Measurements from ENCODE around the gene H1-8.
"Not testable (repeated sequence)": the region's sequence is repeated elsewhere in the genome, so short reads cannot be mapped to it uniquely, and the experiment has no call there.

Gene H1-8

DNA sequence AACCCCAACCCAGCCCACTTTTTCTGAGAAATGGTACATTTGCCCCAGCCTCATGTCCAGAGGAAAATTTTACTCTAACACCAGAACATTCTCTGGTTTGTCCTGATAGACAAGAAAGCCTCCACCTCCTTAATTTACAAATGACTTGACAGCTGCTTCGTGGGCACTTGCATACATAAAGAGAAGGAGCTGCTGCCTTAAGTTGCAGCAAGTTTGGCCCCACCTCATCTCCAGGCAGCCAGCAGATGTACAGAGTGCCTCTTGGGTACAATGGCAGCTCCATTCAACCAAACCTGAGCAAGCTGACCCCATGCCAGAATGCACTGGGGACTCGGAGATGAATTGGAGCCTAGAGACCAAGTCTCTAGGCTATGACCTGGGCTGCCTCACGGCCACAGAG lies 6.2 kb upstream of the H1-8 start:
- TF ChIP-seq, protein P1, sequence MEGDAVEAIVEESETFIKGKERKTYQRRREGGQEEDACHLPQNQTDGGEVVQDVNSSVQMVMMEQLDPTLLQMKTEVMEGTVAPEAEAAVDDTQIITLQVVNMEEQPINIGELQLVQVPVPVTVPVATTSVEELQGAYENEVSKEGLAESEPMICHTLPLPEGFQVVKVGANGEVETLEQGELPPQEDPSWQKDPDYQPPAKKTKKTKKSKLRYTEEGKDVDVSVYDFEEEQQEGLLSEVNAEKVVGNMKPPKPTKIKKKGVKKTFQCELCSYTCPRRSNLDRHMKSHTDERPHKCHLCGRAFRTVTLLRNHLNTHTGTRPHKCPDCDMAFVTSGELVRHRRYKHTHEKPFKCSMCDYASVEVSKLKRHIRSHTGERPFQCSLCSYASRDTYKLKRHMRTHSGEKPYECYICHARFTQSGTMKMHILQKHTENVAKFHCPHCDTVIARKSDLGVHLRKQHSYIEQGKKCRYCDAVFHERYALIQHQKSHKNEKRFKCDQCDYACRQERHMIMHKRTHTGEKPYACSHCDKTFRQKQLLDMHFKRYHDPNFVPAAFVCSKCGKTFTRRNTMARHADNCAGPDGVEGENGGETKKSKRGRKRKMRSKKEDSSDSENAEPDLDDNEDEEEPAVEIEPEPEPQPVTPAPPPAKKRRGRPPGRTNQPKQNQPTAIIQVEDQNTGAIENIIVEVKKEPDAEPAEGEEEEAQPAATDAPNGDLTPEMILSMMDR (IDR thresholded peaks at IDR 0.05; ENCODE audit: borderline replicate concordance, insufficient read depth, low read depth, low read length): no peak
- no peak overlapping the region for H3K4me3 ChIP-seq (ENCODE audit: low read depth, low read length)

DNA sequence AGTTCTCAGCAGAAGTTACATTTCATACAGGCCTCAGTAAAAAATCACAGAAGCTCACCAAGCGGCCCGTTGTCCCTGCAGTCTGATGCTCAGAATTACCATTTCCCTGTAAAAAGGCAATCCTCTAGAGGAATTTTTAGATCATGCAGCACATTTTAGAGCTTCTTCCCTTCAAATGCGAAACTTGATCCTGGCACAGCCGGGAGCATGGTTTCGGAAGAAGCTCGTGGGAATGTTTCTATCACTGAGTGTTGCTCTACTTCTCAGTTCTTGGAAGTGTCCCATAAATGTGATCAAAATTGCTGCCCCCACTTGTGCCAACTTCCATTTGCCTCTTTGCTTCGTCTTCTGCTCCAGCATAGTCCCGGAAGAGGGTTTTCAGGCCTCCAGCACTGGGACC lies 3.8 kb upstream of the H1-8 start:
- TF ChIP-seq, protein P1 (IDR thresholded peaks at IDR 0.05; ENCODE audit: borderline replicate concordance, insufficient read depth, low read depth, low read length): no peak
- no peak overlapping the region for H3K4me3 ChIP-seq (ENCODE audit: low read depth, low read length)

DNA sequence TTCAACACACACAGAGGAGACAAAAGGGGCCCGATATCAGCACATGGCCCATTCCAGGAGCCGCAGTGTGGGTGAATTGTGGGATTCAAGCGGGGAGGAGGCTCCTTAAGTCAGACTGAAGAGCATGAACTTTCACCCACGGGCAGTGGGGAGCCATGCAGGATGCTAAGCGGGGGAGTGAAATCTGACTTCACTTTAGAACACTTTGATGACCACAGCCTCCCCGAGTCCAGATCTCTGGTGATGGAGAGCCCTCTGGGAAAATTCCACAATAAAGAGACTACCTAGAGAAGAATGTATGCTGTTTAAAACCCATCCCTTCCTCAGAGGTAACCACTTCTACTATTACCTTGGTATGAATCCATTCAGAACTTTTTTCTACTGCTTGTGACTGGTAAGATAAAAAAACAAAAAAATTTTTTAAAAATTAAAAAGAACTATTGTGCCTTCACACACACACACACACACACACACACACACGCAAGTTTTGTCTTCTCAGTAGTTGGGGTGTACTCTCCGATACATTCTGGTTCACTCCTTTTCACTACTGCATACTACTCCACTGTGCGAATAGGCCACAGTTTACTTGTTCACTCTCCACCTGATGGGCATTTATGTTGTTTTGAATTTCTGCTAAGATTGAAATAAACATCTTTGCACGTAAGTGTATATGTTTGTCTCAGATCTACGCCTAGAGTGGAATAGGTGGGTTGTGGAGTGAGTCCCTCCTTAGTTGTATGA lies 2.0 kb upstream of the H1-8 start:
- H3K4me3 ChIP-seq (ENCODE audit: low read depth, low read length): no peak overlapping the region
- TF ChIP-seq, protein P1 (IDR thresholded peaks at IDR 0.05; ENCODE audit: borderline replicate concordance, insufficient read depth, low read depth, low read length): no peak

DNA sequence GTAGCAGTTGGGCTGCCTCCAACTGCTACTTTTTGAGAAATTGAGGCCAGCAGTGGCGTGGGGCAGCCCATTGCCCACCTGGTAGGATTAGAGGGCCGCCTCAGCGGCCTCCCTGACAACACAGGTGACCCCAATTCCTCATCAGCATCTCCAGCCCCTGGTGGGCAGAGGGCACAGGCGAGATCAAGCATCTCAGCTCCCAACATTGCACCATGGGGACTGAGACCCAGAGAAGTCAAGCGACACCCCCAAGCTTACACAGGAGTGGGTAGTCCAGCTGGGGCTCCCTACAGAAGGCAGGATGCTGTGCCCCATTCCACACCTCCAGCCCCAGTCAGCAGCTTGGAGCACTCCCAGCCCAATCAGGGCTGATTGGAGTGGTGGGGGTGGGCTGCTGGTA lies 228 bp upstream of the H1-8 start:
- no peak overlapping the region for H3K4me3 ChIP-seq (ENCODE audit: low read depth, low read length)

DNA sequence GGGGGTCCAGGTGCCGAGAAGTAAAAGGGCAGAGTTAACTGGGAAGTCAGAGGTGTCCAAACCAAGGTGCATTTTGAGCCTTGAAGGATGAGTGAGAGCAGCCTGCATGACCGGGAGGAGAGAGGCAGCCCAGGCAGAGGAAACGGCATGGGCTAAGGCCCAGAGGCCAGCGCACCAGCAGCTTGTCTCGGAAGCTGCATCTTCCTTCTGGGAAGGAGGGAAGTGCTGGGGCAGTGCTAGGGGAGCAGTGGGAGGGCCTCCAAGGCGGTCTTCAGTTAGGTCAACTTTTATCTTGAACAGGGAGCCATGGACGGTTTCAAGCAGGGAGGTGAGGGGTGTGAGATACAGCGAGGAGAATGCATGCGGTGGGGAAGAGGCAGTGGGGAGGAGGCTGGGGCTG lies 1.0 kb downstream of the H1-8 start:
- H3K4me3 ChIP-seq (ENCODE audit: low read depth, low read length): no peak overlapping the region
- TF ChIP-seq, protein P1 (IDR thresholded peaks at IDR 0.05; ENCODE audit: borderline replicate concordance, insufficient read depth, low read depth, low read length): no peak

More for the DNA sequence above, 228 bp upstream of the H1-8 start:
- TF ChIP-seq, protein P1 (IDR thresholded peaks at IDR 0.05; ENCODE audit: borderline replicate concordance, insufficient read depth, low read depth, low read length): no peak

DNA sequence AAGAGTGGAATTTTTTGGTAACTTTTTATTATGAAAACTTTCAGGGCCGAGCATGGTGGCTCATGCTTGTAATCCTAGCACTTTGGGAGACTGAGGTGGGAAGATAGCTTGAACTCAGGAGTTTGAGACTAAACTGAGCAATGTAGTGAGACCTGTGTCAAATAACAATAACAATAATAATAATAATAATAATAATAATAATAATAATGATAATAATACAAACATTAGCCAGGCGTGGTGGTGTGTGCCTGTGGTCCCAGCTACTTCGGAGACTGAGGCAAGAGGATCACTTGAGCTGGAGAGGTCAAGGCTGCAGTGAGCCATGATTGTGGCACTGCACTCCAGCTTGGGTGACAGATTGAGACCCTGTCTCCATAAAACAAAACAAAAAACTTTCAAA lies 3.0 kb downstream of the H1-8 start:
- H3K4me3 ChIP-seq (ENCODE audit: low read depth, low read length): not testable (repeated sequence)

DNA sequence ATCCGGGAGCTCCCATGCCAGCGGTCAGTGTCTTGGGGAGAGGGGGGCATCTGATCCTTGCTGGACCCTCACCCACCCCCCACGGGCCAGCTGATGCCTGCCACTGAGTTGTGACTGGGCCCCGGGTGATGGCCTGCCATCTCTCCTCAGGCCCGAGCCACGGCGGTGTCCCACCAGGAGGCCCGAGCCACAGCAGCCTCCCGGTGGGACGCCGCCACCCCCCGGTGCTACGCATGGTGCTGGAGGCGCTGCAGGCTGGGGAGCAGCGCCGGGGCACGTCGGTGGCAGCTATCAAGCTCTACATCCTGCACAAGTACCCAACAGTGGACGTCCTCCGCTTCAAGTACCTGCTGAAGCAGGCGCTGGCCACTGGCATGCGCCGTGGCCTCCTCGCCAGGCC lies 4.3 kb downstream of the H1-8 start:
- H3K4me3 ChIP-seq (ENCODE audit: low read depth, low read length): no peak overlapping the region
- TF ChIP-seq, protein P1 (IDR thresholded peaks at IDR 0.05; ENCODE audit: borderline replicate concordance, insufficient read depth, low read depth, low read length): no peak

Data from GM12875 (cell line).